Nephron (organoid): ENCODE data around the gene PARD3.

Experiments
- H3K27ac Mint-ChIP-seq, 3 experiments: 2 replicates each; pipeline ENCODE4 v1.8.0; 2020; ENCODE audit warnings: mixed read lengths in 3 of 3, mild to moderate bottlenecking in 2 of 3, moderate library complexity in 1 of 3
- H3K27me3 Mint-ChIP-seq: 2 replicates; pipeline ENCODE4 v1.8.0; 2021; ENCODE audit warnings: low read depth, mild to moderate bottlenecking, moderate library complexity, mixed read lengths
- H3K36me3 Mint-ChIP-seq: 2 replicates; pipeline ENCODE4 v1.8.0; 2020; ENCODE audit warnings: low read depth, mixed read lengths
- H3K4me1 Mint-ChIP-seq: 2 replicates; pipeline ENCODE4 v1.8.0; 2020; ENCODE audit warnings: mixed read lengths
- H3K4me3 Mint-ChIP-seq, 3 experiments: 2 replicates each; pipeline ENCODE4 v1.8.0; 2020; ENCODE audit warnings: mild to moderate bottlenecking in 3 of 3, mixed read lengths in 3 of 3, moderate library complexity in 2 of 3
- H3K9me3 Mint-ChIP-seq: 2 replicates; pipeline ENCODE4 v1.8.0; 2020; ENCODE audit warnings: mixed read lengths
- CTCF ChIP-seq, 3 experiments: fragments of 200-600 bp; sonication (generic); IDR thresholded peaks; one replicate each; pipeline ENCODE4 v1.5.0; 2021; ENCODE audit warnings: antibody characterized with exemption in 3 of 3; ENCODE audit not compliant: unreplicated experiment in 3 of 3

PARD3 gene

DNA sequence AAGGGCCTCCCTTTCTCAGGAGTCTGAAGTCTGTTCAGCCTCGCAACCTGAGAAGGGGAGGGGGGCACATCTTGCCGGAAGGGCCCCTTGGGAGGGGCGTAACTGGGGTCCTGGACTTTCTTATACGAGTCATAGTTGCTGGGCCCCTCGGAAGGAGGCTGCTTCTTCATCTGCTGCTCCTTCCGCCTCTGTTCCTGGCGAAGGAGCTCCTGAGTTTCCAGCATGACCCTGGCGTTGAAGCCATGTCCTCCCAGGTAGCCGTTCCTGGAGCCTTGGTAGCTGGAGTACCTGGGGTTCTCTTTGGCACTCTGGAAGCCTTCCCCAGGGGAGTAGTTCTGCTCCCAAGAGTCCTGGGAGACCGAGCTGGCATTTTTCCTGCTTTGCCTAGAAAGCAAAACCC is 703.9 kb downstream of the PARD3 start:
- Mint-ChIP-seq H3K4me1 (peaks cover 33% of the 10 kb centered on the region), H3K36me3 (peaks cover 26% of the 10 kb centered on the region), H3K9me3 (no peaks in the 10 kb centered on the region), H3K27ac (peak overlapping the region in 1 of 3 experiments; percentile 85), H3K27me3 (no peaks in the 10 kb centered on the region), H3K4me3 (no peak overlapping the region)
- no peak for TF ChIP-seq CTCF (IDR thresholded peaks at IDR 0.05; ENCODE audit: unreplicated experiment in 3 of 3)

DNA sequence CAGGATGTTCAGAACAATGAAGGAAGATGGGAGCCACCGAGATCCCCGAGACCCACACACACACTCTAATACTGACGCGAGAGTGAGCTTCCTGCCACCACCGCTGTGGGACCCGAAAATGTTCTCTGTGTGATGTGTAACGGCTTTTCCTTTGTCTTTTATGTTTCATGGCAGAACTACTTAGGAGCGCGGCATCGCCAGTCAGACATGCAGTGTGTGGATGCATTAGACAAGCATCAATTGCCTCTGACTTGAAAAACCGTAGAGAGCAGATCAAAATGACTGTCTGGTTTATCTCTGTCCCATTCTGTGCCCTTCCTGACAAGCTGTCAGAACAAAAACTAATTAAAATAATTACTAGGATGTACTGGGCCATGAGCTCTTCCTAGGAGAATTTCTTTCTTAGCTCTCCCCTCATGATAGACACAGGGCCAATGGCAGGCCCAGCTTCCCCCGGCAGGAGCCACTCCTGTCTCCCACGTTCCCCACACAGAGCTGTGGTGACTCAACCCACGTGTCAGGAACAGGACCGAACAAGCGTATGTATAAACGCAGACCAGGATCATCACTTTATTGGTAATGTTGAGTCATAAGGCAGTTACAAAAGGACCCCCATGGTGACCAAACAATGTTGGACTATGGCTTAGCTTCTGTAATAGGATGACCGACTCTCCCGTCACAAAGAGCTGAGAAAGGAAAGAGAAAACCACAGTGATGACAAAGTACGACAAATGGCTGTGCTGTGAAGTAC is 705.0 kb downstream of the PARD3 start:
- Mint-ChIP-seq H3K4me1 (peaks cover 35% of the 10 kb centered on the region), H3K9me3 (no peaks in the 10 kb centered on the region), H3K27me3 (no peaks in the 10 kb centered on the region), H3K27ac (peak overlapping the region in 1 of 3 experiments; percentile 60), H3K4me3 (no peak overlapping the region), H3K36me3 (peaks cover 25% of the 10 kb centered on the region)
- TF ChIP-seq CTCF (IDR thresholded peaks at IDR 0.05; ENCODE audit: unreplicated experiment in 3 of 3) = no peak

GRCh38 chr10:34109495-34109894 is 705.6 kb downstream of the PARD3 start:
- H3K27ac Mint-ChIP-seq = peak overlapping the region in 1 of 3 experiments; percentile 60
- H3K4me1 Mint-ChIP-seq = peaks cover 36% of the 10 kb centered on the region
- H3K27me3 Mint-ChIP-seq = no peaks in the 10 kb centered on the region
- no peak overlapping the region for H3K4me3 Mint-ChIP-seq
- no peaks in the 10 kb centered on the region for H3K9me3 Mint-ChIP-seq
- no peak for TF ChIP-seq CTCF (IDR thresholded peaks at IDR 0.05; ENCODE audit: unreplicated experiment in 3 of 3)
- H3K36me3 Mint-ChIP-seq = peaks cover 22% of the 10 kb centered on the region

GRCh38 chr10:34107626-34108516 is 707.2 kb downstream of the PARD3 start:
- H3K36me3 Mint-ChIP-seq = peaks cover 22% of the 10 kb centered on the region
- H3K4me3 Mint-ChIP-seq = no peak overlapping the region
- TF ChIP-seq CTCF (IDR thresholded peaks at IDR 0.05; ENCODE audit: unreplicated experiment in 3 of 3) = no peak
- no peak overlapping the region for H3K27ac Mint-ChIP-seq
- H3K4me1 Mint-ChIP-seq = peaks cover 36% of the 10 kb centered on the region
- H3K27me3 Mint-ChIP-seq = no peaks in the 10 kb centered on the region
- no peaks in the 10 kb centered on the region for H3K9me3 Mint-ChIP-seq

- Mint-ChIP-seq H3K4me1 (peaks cover 38% of the 10 kb centered on the region), H3K27me3 (no peaks in the 10 kb centered on the region), H3K4me3 (no peak overlapping the region), H3K9me3 (peaks cover 5% of the 10 kb centered on the region), H3K27ac (peak overlapping the region in 1 of 3 experiments; percentile 42), H3K36me3 (peaks cover 22% of the 10 kb centered on the region)
- no peak for TF ChIP-seq CTCF (IDR thresholded peaks at IDR 0.05; ENCODE audit: unreplicated experiment in 3 of 3)
Measured at GRCh38 chr10:34106356-34106885, 708.7 kb downstream of the PARD3 start.
